Aorta (tissue), 5 donors: ENCODE data around the gene DNAAF9. TPM values are rescaled to one million over a fixed set of nuclear protein-coding genes. Genes with fewer than 3 reads are reported as not detected.
"Not testable (repeated sequence)": the region's sequence is repeated elsewhere in the genome, so short reads cannot be mapped to it uniquely, and the experiment has no call there.

Source experiments
- ATAC-seq: fragments of 200-7000 bp; cut with Tn5 transposase; one replicate; pipeline ENCODE4 v1.9.1; 2022; ENCODE audit warnings: moderate library complexity; ENCODE audit not compliant: low FRiP score
- DNase-seq, 2 donors: peaks; one replicate each; pipeline ENCODE4 v3.0.0-alpha.2; 2020
- H3K27ac ChIP-seq, 2 donors: one replicate each; pipeline ENCODE4 v1.5.1; 2013; ENCODE audit warnings: low read length in 2 of 2, mild to moderate bottlenecking in 2 of 2, moderate library complexity in 2 of 2, control low read depth in 1 of 2, inconsistent platforms in 1 of 2, low read depth in 1 of 2
- H3K27me3 ChIP-seq, 2 donors: one replicate each; pipeline ENCODE4 v1.6.1; 2013; ENCODE audit warnings: control low read depth in 1 of 2, low read length in 1 of 2, mild to moderate bottlenecking in 1 of 2, moderate library complexity in 1 of 2; ENCODE audit not compliant: insufficient read depth in 2 of 2, control insufficient read depth in 1 of 2
- H3K36me3 ChIP-seq, 2 donors: one replicate each; pipeline ENCODE4 v1.6.1; 2013; ENCODE audit warnings: control low read depth in 1 of 2, low read length in 1 of 2, mild to moderate bottlenecking in 1 of 2; ENCODE audit not compliant: insufficient read depth in 2 of 2, control insufficient read depth in 1 of 2
- H3K4me1 ChIP-seq, 2 donors: one replicate each; pipeline ENCODE4 v1.6.1; 2013; ENCODE audit warnings: low read length in 2 of 2, control low read depth in 1 of 2, mild to moderate bottlenecking in 1 of 2, moderate library complexity in 1 of 2; ENCODE audit not compliant: insufficient read depth in 2 of 2, control insufficient read depth in 1 of 2
- H3K4me3 ChIP-seq, 2 donors: one replicate each; pipeline ENCODE4 v1.5.1; 2013; ENCODE audit warnings: low read length in 2 of 2, control low read depth in 1 of 2, mild to moderate bottlenecking in 1 of 2
- H3K9me3 ChIP-seq: one replicate; pipeline ENCODE4 v1.6.1; 2013; ENCODE audit warnings: mild to moderate bottlenecking, low read length; ENCODE audit not compliant: control insufficient read depth
- WGBS, 2 donors: extraction: QIAGEN DNeasy Blood & Tissue Kit; methylation state at CpG; one replicate each; pipeline ENCODE4 v1.1.7; 2013; 5-methylcytosine and 5-hydroxymethylcytosine counted together
- intact Hi-C, 2 donors: fragments of 100-400 bp; cut with DNase I; formaldehyde crosslinking; loops; one replicate each; pipeline versions ENCODE4 v1.14.2 to v1.15.0; 2022
- polyA plus RNA-seq, 2 donors: library from polyadenylated mRNA; stranded (reverse); fragments of 200-250 nt; gene quantifications; one replicate each; pipeline ENCODE4 v1.2.3, GENCODE V29; 2013
- total RNA-seq, 2 donors: library from RNA; stranded (reverse); fragmentation: NEBNext Ultra II Directional; extraction: Animal tissue kit (Norgen Biotek cat#: 25700); gene quantifications; one replicate each; pipeline ENCODE4 v1.2.1, GENCODE V29; 2021
- donor health status: healthy with polysubstance abuse.
- donor health status: Bipolar disorder and iron deficiency.
- donor health status: DM: no; HTN: no; CAD: no.
- donor health status: DM: no; HTN: no; CAD: no.
- donor health status: DM: yes; HTN: yes; CAD: no.

DNAAF9 gene
- total and polyA plus RNA-seq, 4 donors: 5.6 to 32.2 (median 17.2) TPM

- DNase-seq: peak in 1 of 2 donors; percentile 78
- WGBS, 2 donors: 73 to 76% methylated on average over 3 of the region's 3 CpGs
- intact Hi-C loops: no loop called here
Measured at GRCh38 chr20:3420211-3420707, 12.8 kb upstream of the DNAAF9 start.

GRCh38 chr20:3418161-3418560, 10.7 kb upstream of the DNAAF9 start:
- ATAC-seq, H3K9me3 ChIP-seq, H3K27ac ChIP-seq, DNase-seq, H3K36me3 ChIP-seq, H3K27me3 ChIP-seq, H3K4me1 ChIP-seq, intact Hi-C loops, H3K4me3 ChIP-seq: not testable (repeated sequence)
- 78 to 87% methylated on average over 1 of the region's 1 CpG for WGBS, 2 donors

More at GRCh38 chr20:3420211-3420707, 12.8 kb upstream of the DNAAF9 start:
- Histone ChIP-seq H3K27ac (no peak overlapping the region), H3K4me3 (no peak overlapping the region), H3K4me1 (no peaks in the 10 kb centered on the region), H3K36me3 (no peaks in the 10 kb centered on the region), H3K27me3 (no peaks in the 10 kb centered on the region), H3K9me3 (peaks cover 2% of the 10 kb centered on the region)
- no peak for ATAC-seq

GRCh38 chr20:3414122-3414521, 6.7 kb upstream of the DNAAF9 start:
- H3K36me3 ChIP-seq: no peaks in the 10 kb centered on the region
- no peak overlapping the region for H3K27ac ChIP-seq
- intact Hi-C loops: loop anchor here in 1 of 2 donors (5.0 kb wide), 1 partner anchor 53 kb away; no protein-coding TSS in a partner anchor
- H3K4me3 ChIP-seq: no peak overlapping the region
- ATAC-seq: no peak
- WGBS, 2 donors: 71 to 88% methylated on average over 2 of the region's 2 CpGs
- H3K9me3 ChIP-seq: peaks cover 2% of the 10 kb centered on the region
- H3K27me3 ChIP-seq: no peaks in the 10 kb centered on the region
- no peak for DNase-seq
- H3K4me1 ChIP-seq: no peaks in the 10 kb centered on the region

GRCh38 chr20:3413393-3413889, 6.0 kb upstream of the DNAAF9 start:
- H3K4me1 ChIP-seq: no peaks in the 10 kb centered on the region
- WGBS, 2 donors: 79 to 83% methylated on average over 4 of the region's 4 CpGs
- peaks cover 2% of the 10 kb centered on the region for H3K9me3 ChIP-seq
- ATAC-seq (no peak), DNase-seq (no peak)
- H3K36me3 ChIP-seq: no peaks in the 10 kb centered on the region
- no peak overlapping the region for H3K4me3 ChIP-seq
- H3K27me3 ChIP-seq: no peaks in the 10 kb centered on the region
- H3K27ac ChIP-seq: no peak overlapping the region
- intact Hi-C loops: loop anchor here in 1 of 2 donors (5.0 kb wide), 1 partner anchor 54 kb away; no protein-coding TSS in a partner anchor

- H3K4me3 ChIP-seq: no peak overlapping the region
- no peaks in the 10 kb centered on the region for H3K36me3 ChIP-seq
- H3K27me3 ChIP-seq: no peaks in the 10 kb centered on the region
- intact Hi-C loops: loop anchor here in 1 of 2 donors (5.0 kb wide), 1 partner anchor 55 kb away; no protein-coding TSS in a partner anchor
- 85 to 87% methylated on average over 11 of the region's 11 CpGs for WGBS, 2 donors
- DNase-seq (no peak), ATAC-seq (no peak)
- peaks cover 2% of the 10 kb centered on the region for H3K9me3 ChIP-seq
- H3K4me1 ChIP-seq: no peaks in the 10 kb centered on the region
- H3K27ac ChIP-seq: no peak overlapping the region
Measured at GRCh38 chr20:3412600-3413392, 5.3 kb upstream of the DNAAF9 start.

GRCh38 chr20:3410464-3410863, 3.0 kb upstream of the DNAAF9 start:
- Histone ChIP-seq H3K27ac (no peak overlapping the region), H3K4me3 (no peak overlapping the region), H3K4me1 (no peaks in the 10 kb centered on the region), H3K27me3 (no peaks in the 10 kb centered on the region), H3K9me3 (no peaks in the 10 kb centered on the region), H3K36me3 (no peaks in the 10 kb centered on the region)
- WGBS, 2 donors: 91 to 95% methylated on average over 2 of the region's 2 CpGs
- ATAC-seq (no peak), DNase-seq (no peak)
- intact Hi-C loops: loop anchor here in 1 of 2 donors (5.0 kb wide), 1 partner anchor 57 kb away; no protein-coding TSS in a partner anchor

- DNase-seq: no peak
- no peak overlapping the region for H3K4me3 ChIP-seq
- H3K36me3 ChIP-seq: no peaks in the 10 kb centered on the region
- 95 to 97% methylated on average over 10 of the region's 10 CpGs for WGBS, 2 donors
- H3K27ac ChIP-seq: no peak overlapping the region
- H3K4me1 ChIP-seq: no peaks in the 10 kb centered on the region
- no peak for ATAC-seq
- H3K9me3 ChIP-seq: no peaks in the 10 kb centered on the region
- intact Hi-C loops: loop anchor here in 1 of 2 donors (5.0 kb wide), 1 partner anchor 63 kb away; the partner anchor contains the start of gene ATRN
- H3K27me3 ChIP-seq: no peaks in the 10 kb centered on the region
Measured at GRCh38 chr20:3409417-3409816, 1.9 kb upstream of the DNAAF9 start.

- Histone ChIP-seq H3K36me3 (no peaks in the 10 kb centered on the region), H3K9me3 (no peaks in the 10 kb centered on the region), H3K27ac (peak overlapping the region; percentile 16 to 94), H3K4me1 (no peaks in the 10 kb centered on the region), H3K27me3 (no peaks in the 10 kb centered on the region), H3K4me3 (peak overlapping the region; percentile 91 to 99)
- WGBS, 2 donors: 0% methylated on average over 34 to 59 of the region's 59 CpGs
- ATAC-seq: peak; percentile 87
- intact Hi-C loops: loop anchor here in 1 of 2 donors (5.0 kb wide), 1 partner anchor 64 kb away; the partner anchor contains the start of gene ATRN
- peak; percentile 85 to 91 for DNase-seq
Measured at GRCh38 chr20:3407771-3408637, 535 bp upstream of the DNAAF9 start.
